Measurements from ENCODE around the gene DDX54. TPM values are rescaled to one million over a fixed set of nuclear protein-coding genes. Genes with fewer than 3 reads are reported as not detected.

The DDX54 gene
- total RNA-seq, 4 donors from 2014 or later, result 29.1 to 59.6 (median 52.7) TPM

DNA sequence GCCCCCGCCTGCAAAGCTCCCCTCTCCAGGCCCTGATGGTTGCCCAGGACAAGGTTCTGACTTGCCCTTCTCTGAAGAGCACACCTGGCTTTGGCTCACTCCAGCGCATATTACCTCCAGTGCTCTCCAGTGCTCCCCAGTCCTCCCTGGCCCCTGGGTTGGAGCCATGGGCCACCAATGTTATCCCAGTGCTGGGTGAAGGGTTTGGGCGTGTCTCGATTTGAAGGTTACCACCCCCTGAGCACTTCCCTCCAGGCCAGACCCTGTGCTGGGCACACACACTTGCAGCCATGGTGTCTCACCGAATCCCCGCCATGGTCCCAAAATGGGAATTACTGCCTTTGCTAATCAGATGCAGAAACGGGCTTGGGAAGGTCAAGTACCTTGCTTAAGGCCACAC is 11.3 kb upstream of the DDX54 start:
- TF ChIP-seq EP300 (IDR thresholded peaks at IDR 0.05), result no peak
- no peak for TF ChIP-seq POLR2AphosphoS5 (IDR thresholded peaks at IDR 0.05)
- TF ChIP-seq, protein P1, sequence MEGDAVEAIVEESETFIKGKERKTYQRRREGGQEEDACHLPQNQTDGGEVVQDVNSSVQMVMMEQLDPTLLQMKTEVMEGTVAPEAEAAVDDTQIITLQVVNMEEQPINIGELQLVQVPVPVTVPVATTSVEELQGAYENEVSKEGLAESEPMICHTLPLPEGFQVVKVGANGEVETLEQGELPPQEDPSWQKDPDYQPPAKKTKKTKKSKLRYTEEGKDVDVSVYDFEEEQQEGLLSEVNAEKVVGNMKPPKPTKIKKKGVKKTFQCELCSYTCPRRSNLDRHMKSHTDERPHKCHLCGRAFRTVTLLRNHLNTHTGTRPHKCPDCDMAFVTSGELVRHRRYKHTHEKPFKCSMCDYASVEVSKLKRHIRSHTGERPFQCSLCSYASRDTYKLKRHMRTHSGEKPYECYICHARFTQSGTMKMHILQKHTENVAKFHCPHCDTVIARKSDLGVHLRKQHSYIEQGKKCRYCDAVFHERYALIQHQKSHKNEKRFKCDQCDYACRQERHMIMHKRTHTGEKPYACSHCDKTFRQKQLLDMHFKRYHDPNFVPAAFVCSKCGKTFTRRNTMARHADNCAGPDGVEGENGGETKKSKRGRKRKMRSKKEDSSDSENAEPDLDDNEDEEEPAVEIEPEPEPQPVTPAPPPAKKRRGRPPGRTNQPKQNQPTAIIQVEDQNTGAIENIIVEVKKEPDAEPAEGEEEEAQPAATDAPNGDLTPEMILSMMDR (IDR thresholded peaks at IDR 0.05), result no peak
- no peak for TF ChIP-seq POLR2A (IDR thresholded peaks at IDR 0.05; ENCODE audit: low read depth)
- intact Hi-C loops (cut with DNase I), result no loop called here
- Histone ChIP-seq H3K36me3 (peaks cover 4 to 13% (median 10%) of the 10 kb centered on the region in 4 donors), H3K9me3 (no peaks in the 10 kb centered on the region), H3K27me3 (no peaks in the 10 kb centered on the region), H3K4me1 (peaks cover 11 to 18% (median 15%) of the 10 kb centered on the region in 4 donors), H3K4me3 (no peak overlapping the region), H3K27ac (replicated peaks in 1 of 4) (no peak overlapping the region)
- 89% methylated on average over 7 of the region's 7 CpGs for WGBS
- DNase-seq (ENCODE audit: extremely low spot score), result no peak

DNA sequence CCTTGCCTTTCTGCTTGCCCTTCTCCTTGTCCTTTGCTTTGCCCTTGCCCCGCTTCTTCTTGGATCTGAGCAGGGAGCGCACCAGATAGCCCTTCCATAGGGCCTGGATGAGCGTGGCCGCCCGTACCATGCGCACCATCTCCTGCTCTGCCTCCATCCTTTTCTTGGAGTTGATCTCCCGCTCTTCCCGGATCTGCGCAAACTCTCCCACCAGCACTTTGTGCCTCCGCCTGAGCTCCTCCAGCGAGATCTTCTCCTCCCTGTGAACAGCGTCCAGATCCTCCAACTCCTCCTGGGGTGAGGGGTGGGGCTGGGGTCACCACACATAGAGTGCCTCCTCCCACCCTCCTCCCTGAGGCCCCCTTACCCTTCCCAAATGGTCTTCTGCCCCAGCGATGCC is 10.3 kb upstream of the DDX54 start:
- Histone ChIP-seq H3K36me3 (peaks cover 4 to 22% (median 20%) of the 10 kb centered on the region in 4 donors), H3K4me3 (no peak overlapping the region), H3K27me3 (no peaks in the 10 kb centered on the region), H3K4me1 (peaks cover 11 to 18% (median 15%) of the 10 kb centered on the region in 4 donors), H3K27ac (replicated peaks in 1 of 4) (no peak overlapping the region), H3K9me3 (no peaks in the 10 kb centered on the region)
- TF ChIP-seq EP300 (IDR thresholded peaks at IDR 0.05), result no peak
- TF ChIP-seq, protein P1 (IDR thresholded peaks at IDR 0.05), result no peak
- DNase-seq (ENCODE audit: extremely low spot score), result no peak
- WGBS, result 92% methylated on average over 13 of the region's 13 CpGs
- intact Hi-C loops (cut with DNase I), result no loop called here

DNA sequence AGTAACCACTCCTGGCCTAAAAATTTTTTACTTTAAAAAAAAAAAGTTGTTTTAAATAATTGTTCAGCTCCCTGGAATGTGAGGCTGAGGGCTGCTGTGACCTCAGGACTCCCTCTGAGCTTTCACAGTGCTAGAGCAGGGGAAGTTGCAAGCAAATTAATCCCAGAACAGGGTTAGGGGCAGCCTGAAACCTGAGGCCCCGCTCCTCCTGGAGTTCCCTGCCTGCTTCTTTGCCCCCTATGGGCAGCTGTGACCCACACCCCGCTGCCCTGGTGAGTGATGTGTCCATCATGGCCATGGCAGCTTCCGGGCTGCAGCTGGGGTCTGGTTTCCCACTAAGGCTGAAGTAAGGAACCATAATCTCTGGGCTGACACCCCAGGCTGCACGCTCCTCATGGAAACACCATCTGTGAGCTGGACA is 9.7 kb upstream of the DDX54 start:
- TF ChIP-seq POLR2A (IDR thresholded peaks at IDR 0.05; ENCODE audit: low read depth) (no peak), EP300 (IDR thresholded peaks at IDR 0.05) (no peak), POLR2AphosphoS5 (IDR thresholded peaks at IDR 0.05) (no peak)
- TF ChIP-seq, protein P1 (IDR thresholded peaks at IDR 0.05), result no peak
- intact Hi-C loops (cut with DNase I), result no loop called here
- Histone ChIP-seq H3K27ac (replicated peaks in 1 of 4) (no peak overlapping the region), H3K9me3 (no peaks in the 10 kb centered on the region), H3K36me3 (peaks cover 4 to 28% (median 24%) of the 10 kb centered on the region in 4 donors), H3K4me3 (no peak overlapping the region), H3K27me3 (no peaks in the 10 kb centered on the region), H3K4me1 (peaks cover 11 to 18% (median 15%) of the 10 kb centered on the region in 4 donors)
- 100% methylated on average over 2 of the region's 4 CpGs for WGBS
- no peak for DNase-seq (ENCODE audit: extremely low spot score)

DNA sequence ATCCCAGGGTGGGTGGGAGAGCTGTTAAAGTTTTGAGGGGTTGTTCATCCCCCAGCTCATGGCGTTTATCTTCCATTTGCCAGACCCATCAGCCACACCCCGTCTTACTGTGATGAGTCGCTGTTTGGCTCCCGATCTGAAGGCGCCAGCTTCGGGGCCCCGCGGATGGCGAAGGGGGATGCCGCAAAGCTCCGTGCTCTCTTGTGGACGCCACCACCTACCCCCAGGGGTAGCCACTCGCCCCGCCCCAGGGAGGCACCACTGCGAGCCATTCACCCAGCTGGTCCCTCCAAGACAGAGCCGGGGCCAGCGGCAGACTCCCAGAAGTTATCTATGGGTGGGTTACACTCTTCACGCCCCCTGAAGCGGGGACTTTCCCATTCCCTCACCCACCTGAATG is 5.9 kb upstream of the DDX54 start:
- 95% methylated on average over 19 of the region's 19 CpGs for WGBS
- H3K4me1 ChIP-seq, result peaks cover 22 to 31% (median 25%) of the 10 kb centered on the region in 4 donors
- TF ChIP-seq POLR2A (IDR thresholded peaks at IDR 0.05; ENCODE audit: low read depth) (no peak), POLR2AphosphoS5 (IDR thresholded peaks at IDR 0.05) (no peak), EP300 (IDR thresholded peaks at IDR 0.05) (no peak)
- TF ChIP-seq, protein P1 (IDR thresholded peaks at IDR 0.05), result no peak
- no peak for DNase-seq (ENCODE audit: extremely low spot score)
- no peaks in the 10 kb centered on the region for H3K27me3 ChIP-seq
- no peak overlapping the region for H3K27ac ChIP-seq (replicated peaks in 1 of 4)
- H3K4me3 ChIP-seq, result no peak overlapping the region
- intact Hi-C loops (cut with DNase I), result no loop called here
- H3K36me3 ChIP-seq, result peaks cover 4 to 47% (median 33%) of the 10 kb centered on the region in 4 donors
- H3K9me3 ChIP-seq, result no peaks in the 10 kb centered on the region

DNA sequence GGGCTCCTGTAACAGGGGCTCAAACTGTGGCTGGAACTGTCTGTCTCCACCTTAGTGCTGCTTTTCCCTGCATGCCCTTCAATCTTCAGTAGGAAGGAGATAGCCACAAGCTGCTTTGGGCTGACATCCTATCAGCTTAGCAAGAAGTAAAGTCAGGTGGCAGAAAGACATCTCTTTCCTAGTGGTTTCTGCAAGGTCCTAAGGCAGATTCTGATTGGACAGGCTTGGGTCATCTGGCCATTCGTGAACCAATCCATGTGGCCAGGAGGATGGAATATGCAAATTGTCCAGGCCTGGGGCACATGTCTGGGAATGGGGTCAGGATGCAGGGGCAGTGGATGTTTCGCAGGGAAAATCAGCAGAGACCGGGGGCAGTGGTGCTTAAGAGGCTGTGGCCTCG is 5.5 kb upstream of the DDX54 start:
- Histone ChIP-seq H3K27me3 (no peaks in the 10 kb centered on the region), H3K9me3 (no peaks in the 10 kb centered on the region), H3K36me3 (peaks cover 4 to 47% (median 33%) of the 10 kb centered on the region in 4 donors), H3K27ac (replicated peaks in 1 of 4) (no peak overlapping the region), H3K4me1 (peaks cover 25 to 35% (median 29%) of the 10 kb centered on the region in 4 donors), H3K4me3 (no peak overlapping the region)
- TF ChIP-seq, protein P1 (IDR thresholded peaks at IDR 0.05), result no peak
- TF ChIP-seq EP300 (IDR thresholded peaks at IDR 0.05) (no peak), POLR2A (IDR thresholded peaks at IDR 0.05; ENCODE audit: low read depth) (no peak), POLR2AphosphoS5 (IDR thresholded peaks at IDR 0.05) (no peak)
- WGBS, result 100% methylated on average over 4 of the region's 4 CpGs
- intact Hi-C loops (cut with DNase I), result no loop called here
- no peak for DNase-seq (ENCODE audit: extremely low spot score)
